Sigmoid colon (tissue), 4 donors: ENCODE results near the gene SCRN1.

Experiments used
- CTCF ChIP-seq, 4 experiments: fragments of 450-650 bp in 3 of 4; fragments of 200-600 bp in 1 of 4; IDR thresholded peaks; one replicate each; pipeline ENCODE4 v1.5.1; 2016 to 2019; ENCODE audit warnings: antibody characterized with exemption in 4 of 4, mild to moderate bottlenecking in 3 of 4, moderate library complexity in 2 of 4
- EP300 ChIP-seq, 4 donors: sonication (generic); formaldehyde crosslinking; IDR thresholded peaks; one replicate each; pipeline ENCODE4 v1.6.1; 2017; ENCODE audit warnings: antibody characterized with exemption in 4 of 4
- POLR2A ChIP-seq, 2 donors: fragments of 450-650 bp; IDR thresholded peaks; one replicate each; pipeline ENCODE4 v1.6.1; 2016; ENCODE audit warnings: antibody characterized with exemption in 2 of 2, mild to moderate bottlenecking in 2 of 2, moderate library complexity in 2 of 2
- POLR2AphosphoS5 ChIP-seq, 4 donors: sonication (generic); formaldehyde crosslinking; IDR thresholded peaks; one replicate each; pipeline ENCODE4 v1.6.1; 2017; ENCODE audit warnings: antibody characterized with exemption in 4 of 4

GRCh38 chr7:29873644-29874294 is 115.8 kb downstream of the SCRN1 start:
- TF ChIP-seq CTCF (IDR thresholded peaks at IDR 0.05) (no peak), EP300 (IDR thresholded peaks at IDR 0.05) (no peak), POLR2AphosphoS5 (IDR thresholded peaks at IDR 0.05) (no peak), POLR2A (IDR thresholded peaks at IDR 0.05) (no peak)
